ENCODE measurements around the gene CHADL. TPM values are rescaled to one million over a fixed set of nuclear protein-coding genes. Genes with fewer than 3 reads are reported as not detected.
A peak's percentile ranks its signal among the peaks of the same experiment; 100 is the strongest.

Gene CHADL
- total and polyA plus RNA-seq, 2 of the 8 experiments (the other 6 are each of a cell fraction or from before 2014, with no cell fraction given): 0.78 to 1.4 TPM

- Histone ChIP-seq H3K27ac (ENCODE audit: low read depth, low read length) (0 out of 2 replicates have a peak overlapping the region, but pooled peaks have one; percentile 9), H2BK20ac (ENCODE audit: low read length) (no peak overlapping the region), H3K18ac (ENCODE audit: extremely low read depth, low read length) (no peak overlapping the region), H2BK15ac (ENCODE audit: low read length) (no peak overlapping the region), H3K23me2 (ENCODE audit: low read depth, low read length) (no peaks in the 10 kb centered on the region), H3K4me1 (replicated peaks in 1 of 4; ENCODE audit: control insufficient read depth in 3 of 4, insufficient read depth in 4 of 4, low read length in 3 of 4) (peaks cover 0 to 12% (median 6%) of the 10 kb centered on the region in 4 experiments; a peak in 6 of 7 replicates), H2BK120ac (replicated peaks; ENCODE audit: low read depth, low read length) (no peak overlapping the region), H3K9me3 (ENCODE audit: insufficient read depth in 2 of 2, low read depth in 1 of 2, low read length in 1 of 2) (no peaks in the 10 kb centered on the region; a peak in 2 of 4 replicates), H2BK12ac (ENCODE audit: low read depth, low read length) (no peak overlapping the region), H4K5ac (ENCODE audit: insufficient read length, low read depth, low read length) (no peak overlapping the region), H3K27me3 (replicated peaks in 1 of 4; ENCODE audit: control insufficient read depth in 3 of 4, extremely low read depth in 1 of 4, insufficient read depth in 3 of 4, low read length in 3 of 4) (no peaks in the 10 kb centered on the region), H2BK5ac (ENCODE audit: low read depth, low read length) (no peak overlapping the region), H3K23ac (ENCODE audit: insufficient read length) (no peak overlapping the region), H3K14ac (ENCODE audit: insufficient read length) (no peak overlapping the region), H3K79me2 (ENCODE audit: control insufficient read depth in 1 of 2, insufficient read depth in 2 of 2, low read length in 2 of 2) (no peaks in the 10 kb centered on the region), H3K79me1 (ENCODE audit: low read depth, low read length) (no peaks in the 10 kb centered on the region), H4K91ac (replicated peaks; ENCODE audit: insufficient read length, low read length) (no peak overlapping the region), H4K8ac (ENCODE audit: extremely low read depth, insufficient read depth, low read length) (no peak overlapping the region; the same call in 1 of the 2 replicates), H3K36me3 (ENCODE audit: control insufficient read depth in 2 of 4, insufficient read depth in 4 of 4, low read length in 3 of 4) (peaks cover 12 to 37% (median 20%) of the 10 kb centered on the region in 4 experiments), H3K4me2 (ENCODE audit: insufficient read depth in 1 of 2, low read depth in 2 of 2, low read length in 2 of 2) (no peak overlapping the region), H4K20me1 (replicated peaks in 1 of 2; ENCODE audit: control insufficient read depth in 1 of 2, insufficient read depth in 2 of 2, low read length in 2 of 2) (no peaks in the 10 kb centered on the region), H3K4ac (replicated peaks; ENCODE audit: insufficient read length, low read depth, low read length) (no peak overlapping the region), H3K56ac (replicated peaks; ENCODE audit: insufficient read length, low read depth, low read length) (no peak overlapping the region), H2AFZ (ENCODE audit: low read length) (no peak overlapping the region), H2AK5ac (ENCODE audit: low read depth, low read length) (no peak overlapping the region), H3K4me3 (ENCODE audit: extremely low read depth in 1 of 4, insufficient read depth in 2 of 4, low read depth in 3 of 4, low read length in 4 of 4) (no peak overlapping the region), H3K9ac (replicated peaks in 1 of 4; ENCODE audit: extremely low read depth in 1 of 4, low read depth in 3 of 4, low read length in 3 of 4) (no peak overlapping the region; a peak in 1 of 7 replicates)
- FAIRE-seq (no peak), DNase-seq (ENCODE audit: low read depth in 1 of 2, low spot score in 2 of 2) (no peak)
- 95% methylated on average over 11 of the region's 13 CpGs; no CpG with 5 or more reads in 1 of the 2 experiments for WGBS, 2 experiments (ENCODE audit: extremely low coverage in 1 of 2, insufficient coverage in 1 of 2, insufficient read length in 1 of 2, insufficient replicate concordance in 2 of 2, low coverage in 1 of 2, low lambda C conversion rate in 2 of 2, missing lambda C conversion rate in 1 of 2)
- ChIA-PET POLR2A (ENCODE audit: partially characterized antibody) (interaction anchor here (1.0 to 2.8 kb wide), 8 partner anchors 10 to 32 kb away, joined by 3 to 10 read pairs (median 6); no protein-coding TSS in a partner anchor), CTCF (ENCODE audit: partially characterized antibody) (interaction anchor here (2.3 to 2.6 kb wide), 2 partner anchors 21 to 29 kb away, joined by 7 to 11 read pairs; no protein-coding TSS in a partner anchor)
- no peak for TF ChIP-seq CBX8 (IDR thresholded peaks at IDR 0.05; ENCODE audit: borderline replicate concordance, low read depth, low read length)
- no peak for TF ChIP-seq JUN (IDR thresholded peaks at IDR 0.05; ENCODE audit: low read depth, low read length)
- no peak for TF ChIP-seq POU5F1 (IDR thresholded peaks at IDR 0.05; ENCODE audit: low read depth, low read length)
Measured at GRCh38 chr22:41216984-41217383, 23.7 kb downstream of the CHADL start.
